Natural killer cell (primary cell): Measurements from ENCODE around the gene IL15. TPM values are rescaled to one million over a fixed set of nuclear protein-coding genes. Genes with fewer than 3 reads are reported as not detected.

Source experiments
- ATAC-seq, 3 donors: fragments of 150-1000 bp in 2 of 3; fragments of 200-7000 bp in 1 of 3; cut with Tn5 transposase; 1 replicate in 1 of 3; 2 replicates in 2 of 3; pipeline ENCODE4 v1.10.0; 2021; ENCODE audit warnings: mild to moderate bottlenecking in 2 of 3, moderate library complexity in 2 of 3
- DNase-seq, 2 donors: peaks; one replicate each; pipeline versions ENCODE4 v3.0.0 to v3.0.0-alpha.2; 2013 to 2021; ENCODE audit warnings: mixed read lengths in 1 of 2
- H3K27ac ChIP-seq: one replicate; pipeline ENCODE4 v1.5.1; 2013; ENCODE audit warnings: mild to moderate bottlenecking, low read length
- H3K27me3 ChIP-seq: one replicate; pipeline ENCODE4 v1.6.1; 2013; ENCODE audit warnings: low read length; ENCODE audit not compliant: control insufficient read depth, insufficient read depth
- H3K36me3 ChIP-seq: one replicate; pipeline ENCODE4 v1.6.1; 2013; ENCODE audit warnings: low read length; ENCODE audit not compliant: control insufficient read depth, insufficient read depth
- H3K4me1 ChIP-seq: one replicate; pipeline ENCODE4 v1.6.1; 2013; ENCODE audit warnings: low read length; ENCODE audit not compliant: control insufficient read depth, insufficient read depth
- H3K4me3 ChIP-seq: one replicate; pipeline ENCODE4 v1.5.1; 2013; ENCODE audit warnings: low read length
- H3K9me3 ChIP-seq: one replicate; pipeline ENCODE4 v1.6.1; 2013; ENCODE audit warnings: low read length; ENCODE audit not compliant: control insufficient read depth, insufficient read depth
- H3K27ac Mint-ChIP-seq, 2 donors: one replicate each; pipeline ENCODE4 v1.8.0; 2022; ENCODE audit warnings: mild to moderate bottlenecking in 2 of 2, mixed read lengths in 2 of 2, moderate library complexity in 1 of 2
- H3K27me3 Mint-ChIP-seq, 2 donors: one replicate each; pipeline ENCODE4 v1.8.0; 2022; ENCODE audit warnings: low read depth in 2 of 2, mixed read lengths in 2 of 2
- H3K36me3 Mint-ChIP-seq: one replicate; pipeline ENCODE4 v1.8.0; 2022; ENCODE audit warnings: mixed read lengths
- H3K4me1 Mint-ChIP-seq, 2 donors: one replicate each; pipeline ENCODE4 v1.8.0; 2022; ENCODE audit warnings: mixed read lengths in 2 of 2
- H3K4me3 Mint-ChIP-seq: one replicate; pipeline ENCODE4 v1.8.0; 2022; ENCODE audit warnings: mild to moderate bottlenecking, moderate library complexity, mixed read lengths
- H3K9me3 Mint-ChIP-seq, 2 donors: one replicate each; pipeline ENCODE4 v1.8.0; 2022; ENCODE audit warnings: mixed read lengths in 2 of 2
- WGBS: methylation state at CpG from one replicate; pipeline ENCODE4 v1.1.7; 2013; ENCODE audit warnings: missing lambda C conversion rate; ENCODE audit not compliant: insufficient coverage; 5-methylcytosine and 5-hydroxymethylcytosine counted together
- intact Hi-C: fragments of 100-400 bp; cut with micrococcal nuclease; formaldehyde crosslinking; loops from one replicate; pipeline ENCODE4 v1.14.2; 2022
- total RNA-seq, 4 donors: library from RNA; stranded (reverse); fragments of 120-200 nt in 1 of 4; gene quantifications; one replicate each; pipeline versions ENCODE4 v1.2.3 to v1.2.4, GENCODE V29; 2013 to 2022
- TF ChIP-seq, protein P1 (sequence below): fragments of 200-600 bp; IDR thresholded peaks from one replicate; pipeline ENCODE4 v1.8.0; 2022; ENCODE audit warnings: antibody characterized with exemption

Gene IL15
- total RNA-seq, 3 donors from 2014 or later (not counting 1 experiment from before 2014, with no cell fraction given): 6.0 to 8.1 (median 7.8) TPM

DNA sequence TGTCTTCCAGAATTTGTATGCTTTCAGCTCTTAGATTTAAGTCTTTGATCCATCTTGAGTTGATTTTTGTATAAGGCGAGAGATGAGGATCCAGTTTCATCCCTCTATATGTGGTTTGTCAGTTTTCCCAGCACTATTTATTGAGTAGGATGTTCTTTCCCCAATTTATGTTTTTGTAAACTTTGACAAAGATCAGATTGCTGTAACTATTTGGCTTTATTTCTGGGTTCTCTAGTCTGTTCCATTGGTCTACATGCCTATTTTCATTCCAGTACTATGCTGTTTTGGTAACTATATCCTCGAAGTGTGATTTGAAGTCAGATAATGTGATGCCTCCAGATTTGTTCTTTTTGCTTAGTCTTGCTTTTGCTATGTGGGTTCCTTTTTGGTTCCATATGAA is 60.7 kb downstream of the IL15 start:
- Mint-ChIP-seq H3K36me3 (no peaks in the 10 kb centered on the region), H3K4me1 (peaks cover 21 to 31% of the 10 kb centered on the region in 2 donors), H3K9me3 (no peaks in the 10 kb centered on the region), H3K27ac (no peak overlapping the region), H3K27me3 (no peaks in the 10 kb centered on the region), H3K4me3 (no peak overlapping the region)
- no peaks in the 10 kb centered on the region for H3K36me3 ChIP-seq
- H3K4me1 ChIP-seq: no peaks in the 10 kb centered on the region
- TF ChIP-seq, protein P1, sequence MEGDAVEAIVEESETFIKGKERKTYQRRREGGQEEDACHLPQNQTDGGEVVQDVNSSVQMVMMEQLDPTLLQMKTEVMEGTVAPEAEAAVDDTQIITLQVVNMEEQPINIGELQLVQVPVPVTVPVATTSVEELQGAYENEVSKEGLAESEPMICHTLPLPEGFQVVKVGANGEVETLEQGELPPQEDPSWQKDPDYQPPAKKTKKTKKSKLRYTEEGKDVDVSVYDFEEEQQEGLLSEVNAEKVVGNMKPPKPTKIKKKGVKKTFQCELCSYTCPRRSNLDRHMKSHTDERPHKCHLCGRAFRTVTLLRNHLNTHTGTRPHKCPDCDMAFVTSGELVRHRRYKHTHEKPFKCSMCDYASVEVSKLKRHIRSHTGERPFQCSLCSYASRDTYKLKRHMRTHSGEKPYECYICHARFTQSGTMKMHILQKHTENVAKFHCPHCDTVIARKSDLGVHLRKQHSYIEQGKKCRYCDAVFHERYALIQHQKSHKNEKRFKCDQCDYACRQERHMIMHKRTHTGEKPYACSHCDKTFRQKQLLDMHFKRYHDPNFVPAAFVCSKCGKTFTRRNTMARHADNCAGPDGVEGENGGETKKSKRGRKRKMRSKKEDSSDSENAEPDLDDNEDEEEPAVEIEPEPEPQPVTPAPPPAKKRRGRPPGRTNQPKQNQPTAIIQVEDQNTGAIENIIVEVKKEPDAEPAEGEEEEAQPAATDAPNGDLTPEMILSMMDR: no peak
- intact Hi-C loops: no loop called here
- H3K4me3 ChIP-seq: no peak overlapping the region
- no peak for ATAC-seq
- DNase-seq: no peak
- WGBS: 97% methylated on average over 2 of the region's 2 CpGs
- no peaks in the 10 kb centered on the region for H3K27me3 ChIP-seq
- no peak overlapping the region for H3K27ac ChIP-seq
- H3K9me3 ChIP-seq: no peaks in the 10 kb centered on the region

DNA sequence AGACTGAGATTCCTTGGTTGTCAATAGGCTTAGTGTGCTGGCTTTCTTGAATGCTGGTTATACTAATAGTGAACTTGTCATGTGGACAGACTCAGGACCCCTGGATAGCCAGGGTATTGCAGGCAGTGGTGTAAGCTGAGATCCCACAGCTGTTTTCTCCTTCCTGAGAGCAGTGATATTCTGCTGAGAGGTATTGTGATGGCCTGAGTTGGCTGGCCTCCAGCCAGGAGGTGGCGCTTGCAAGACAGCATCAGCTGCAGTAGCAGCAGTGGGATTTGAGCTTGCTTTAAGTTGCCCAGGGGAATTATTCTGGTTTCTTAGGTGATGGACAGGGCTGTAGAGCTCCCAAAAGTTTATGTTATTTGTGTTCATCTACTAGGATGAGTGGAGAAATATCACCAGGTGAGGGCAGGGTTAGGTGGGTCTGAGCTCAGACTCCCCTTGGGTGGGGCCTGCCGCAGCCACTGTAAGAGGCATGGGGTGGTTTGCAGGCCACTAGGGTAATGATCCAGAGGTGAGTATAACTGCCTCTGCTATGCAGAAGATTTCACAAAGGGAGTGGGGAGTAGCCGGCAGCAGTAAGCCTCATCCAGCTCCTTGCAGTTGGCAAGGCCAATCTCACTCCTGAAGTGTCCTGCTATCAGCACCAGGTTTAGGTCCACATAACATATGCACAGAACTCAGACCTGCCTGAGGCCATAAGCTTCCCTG is 66.2 kb downstream of the IL15 start:
- intact Hi-C loops: no loop called here
- peaks cover 2% of the 10 kb centered on the region for H3K9me3 ChIP-seq

DNA sequence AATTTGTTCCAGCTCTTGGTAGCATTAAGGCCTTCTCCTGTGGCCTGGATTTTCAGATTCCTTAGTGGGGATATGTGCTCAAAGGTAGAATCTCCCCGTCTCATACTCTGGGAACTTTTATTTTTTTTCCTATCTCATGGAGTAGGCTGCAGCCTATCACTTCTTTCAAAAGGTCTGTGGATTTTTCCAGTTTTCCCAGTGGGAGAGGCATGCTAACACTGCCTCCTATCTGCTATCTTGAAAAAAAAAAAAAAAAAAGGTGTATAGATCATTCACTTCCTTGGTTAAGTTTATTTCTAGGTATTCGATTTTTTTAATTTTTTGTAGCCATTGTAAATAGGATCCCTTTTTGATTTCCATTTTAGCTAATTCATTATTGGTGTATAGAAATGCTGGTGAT is 67.1 kb downstream of the IL15 start:
- H3K27ac Mint-ChIP-seq: no peak overlapping the region
- DNase-seq: no peak
- peaks cover 48 to 65% of the 10 kb centered on the region in 2 donors for H3K4me1 Mint-ChIP-seq
- no peaks in the 10 kb centered on the region for H3K36me3 Mint-ChIP-seq
- peaks cover 0 to 2% of the 10 kb centered on the region in 2 donors for H3K9me3 Mint-ChIP-seq
- Histone ChIP-seq H3K4me1 (peaks cover 9% of the 10 kb centered on the region), H3K27me3 (no peaks in the 10 kb centered on the region), H3K9me3 (peaks cover 5% of the 10 kb centered on the region), H3K36me3 (no peaks in the 10 kb centered on the region), H3K27ac (no peak overlapping the region), H3K4me3 (no peak overlapping the region)
- intact Hi-C loops: no loop called here
- no peak overlapping the region for H3K4me3 Mint-ChIP-seq
- TF ChIP-seq, protein P1: no peak
- H3K27me3 Mint-ChIP-seq: no peaks in the 10 kb centered on the region
- ATAC-seq: no peak
- 100% methylated on average over 1 of the region's 2 CpGs for WGBS

More for the DNA sequence above, 66.2 kb downstream of the IL15 start:
- H3K27me3 ChIP-seq: no peaks in the 10 kb centered on the region
- H3K4me1 Mint-ChIP-seq: peaks cover 49 to 65% of the 10 kb centered on the region in 2 donors
- H3K4me3 ChIP-seq: no peak overlapping the region
- no peak overlapping the region for H3K27ac ChIP-seq
- peaks cover 2% of the 10 kb centered on the region for H3K4me1 ChIP-seq
- no peak overlapping the region for H3K4me3 Mint-ChIP-seq
- no peak for ATAC-seq
- H3K36me3 Mint-ChIP-seq: no peaks in the 10 kb centered on the region
- over 99% methylated on average over 3 of the region's 3 CpGs for WGBS
- peak in 1 of 2 donors; percentile 9 for DNase-seq
- peaks cover 0 to 2% of the 10 kb centered on the region in 2 donors for H3K9me3 Mint-ChIP-seq
- H3K27ac Mint-ChIP-seq: no peak overlapping the region
- TF ChIP-seq, protein P1: no peak
- no peaks in the 10 kb centered on the region for H3K36me3 ChIP-seq
- H3K27me3 Mint-ChIP-seq: no peaks in the 10 kb centered on the region
